ENCODE data around the gene AIDA. TPM values are rescaled to one million over a fixed set of nuclear protein-coding genes. Genes with fewer than 3 reads are reported as not detected.
A peak's percentile ranks its signal among the peaks of the same experiment; 100 is the strongest.

The AIDA gene
- total and polyA plus RNA-seq, 8 donors, result 29.7 to 63.5 (median 39.9) TPM

DNA sequence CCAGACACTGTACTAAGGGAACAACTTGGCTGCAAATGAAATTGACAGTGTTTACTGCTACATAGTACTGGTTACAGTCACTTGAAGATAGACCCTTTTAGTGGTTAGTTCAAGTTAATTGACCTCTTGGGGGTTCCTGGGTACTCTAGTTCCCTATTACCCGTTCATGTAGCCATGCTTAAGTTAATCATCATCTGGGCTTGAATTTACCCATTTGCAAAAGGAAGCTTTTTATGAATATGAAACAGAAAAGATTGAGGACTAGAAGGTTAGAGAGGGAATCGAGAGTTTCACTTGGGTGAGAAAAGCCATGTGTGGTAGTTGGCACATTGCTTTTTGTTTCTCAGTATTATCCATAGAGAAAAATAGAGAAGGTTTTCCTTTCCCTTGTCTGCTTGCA is 91.7 kb downstream of the AIDA start:
- Histone ChIP-seq H3K27ac (no peak overlapping the region), H3K9me3 (no peaks in the 10 kb centered on the region), H3K4me1 (peaks cover 11 to 44% (median 31%) of the 10 kb centered on the region in 4 donors), H3K27me3 (no peaks in the 10 kb centered on the region), H3K4me3 (no peak overlapping the region), H3K36me3 (peaks cover 0 to 42% (median 39%) of the 10 kb centered on the region in 4 donors)
- TF ChIP-seq CTCF (IDR thresholded peaks at IDR 0.05) (no peak), POLR2AphosphoS5 (IDR thresholded peaks at IDR 0.05) (no peak), POLR2A (IDR thresholded peaks at IDR 0.05) (no peak), EP300 (IDR thresholded peaks at IDR 0.05) (no peak)
- DNase-seq, result no peak
- intact Hi-C loops (cut with DNase I; ENCODE audit: low total_unique reads), result no loop called here
- WGBS, 5 donors, result 38 to 62% (median 60%) methylated on average over 2 of the region's 2 CpGs

DNA sequence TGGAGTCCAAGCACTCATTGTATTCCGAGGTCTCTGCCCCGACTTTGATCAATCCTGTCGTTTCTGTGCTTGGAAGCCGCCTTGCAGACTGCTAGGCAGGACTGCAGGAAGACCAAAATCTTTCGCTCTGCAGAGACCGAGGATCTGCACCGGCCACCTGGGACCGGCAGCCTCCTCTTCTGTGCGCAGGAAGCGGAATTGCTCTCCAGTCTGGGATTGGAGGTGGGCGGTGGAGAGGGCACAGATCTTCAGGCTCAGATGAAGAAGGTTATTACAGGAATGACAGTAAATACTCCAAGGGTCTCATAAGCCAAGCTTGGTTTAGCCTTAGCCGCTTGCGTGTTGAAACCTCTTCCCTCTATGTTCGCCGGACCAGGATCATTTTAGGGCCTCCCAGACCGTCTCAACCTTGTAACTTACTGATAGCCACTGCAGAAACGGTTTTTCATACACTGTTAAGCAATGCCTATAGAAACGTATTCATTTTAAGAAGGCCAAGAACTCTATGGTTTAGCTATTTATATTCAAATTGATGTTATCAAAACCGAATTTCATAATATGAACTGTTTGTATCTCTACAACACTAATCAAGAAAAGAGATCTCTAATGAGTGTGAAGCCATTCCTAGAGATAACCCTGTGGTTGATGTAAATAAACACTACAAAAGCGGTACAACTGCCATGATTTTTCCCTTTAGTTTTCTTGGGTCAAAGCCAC is 93.3 kb downstream of the AIDA start:
- H3K4me1 ChIP-seq, result peaks cover 11 to 45% (median 31%) of the 10 kb centered on the region in 4 donors
- DNase-seq, result peak in 1 of 2 donors; percentile 58
- H3K36me3 ChIP-seq, result peaks cover 0 to 27% (median 24%) of the 10 kb centered on the region in 4 donors
- no peak for TF ChIP-seq EP300 (IDR thresholded peaks at IDR 0.05)
- no peak for TF ChIP-seq POLR2A (IDR thresholded peaks at IDR 0.05)
- no peak for TF ChIP-seq POLR2AphosphoS5 (IDR thresholded peaks at IDR 0.05)
- TF ChIP-seq CTCF (IDR thresholded peaks at IDR 0.05), result no peak
- intact Hi-C loops (cut with DNase I; ENCODE audit: low total_unique reads), result no loop called here
- peak overlapping the region; percentile 82 to 95 (median 90) for H3K27ac ChIP-seq
- 8 to 15% (median 13%) methylated on average over 19 to 20 of the region's 20 CpGs for WGBS, 5 donors
- no peaks in the 10 kb centered on the region for H3K9me3 ChIP-seq
- H3K27me3 ChIP-seq, result no peaks in the 10 kb centered on the region
- peak overlapping the region; percentile 84 to 97 (median 88) for H3K4me3 ChIP-seq

Other genes starting within 250 kb of the AIDA start
- gene HHIPL2, start 164.4 kb downstream of the AIDA start, total RNA-seq, result not detected
- under 1 TPM in 1 of 3 donors, not detected in 2; 0.20 TPM for gene HHIPL2, start 164.4 kb downstream of the AIDA start, polyA plus RNA-seq
- 10 to 100 TPM in 3 of 5 donors, 1 to 10 TPM in 2; 3.5 to 35.6 (median 17.4) TPM for gene TAF1A, start 122.6 kb downstream of the AIDA start, total RNA-seq
- gene TAF1A, start 122.6 kb downstream of the AIDA start, polyA plus RNA-seq, result 1 to 10 TPM; 1.3 to 3.2 (median 1.7) TPM
- 100 to 1,000 TPM in 1 of 5 donors, 10 to 100 TPM in 4; 25.0 to 122 (median 94.6) TPM for gene MIA3, start 94.4 kb downstream of the AIDA start, total RNA-seq
- 10 to 100 TPM in 2 of 3 donors, 1 to 10 TPM in 1; 8.7 to 24.3 (median 15.5) TPM for gene MIA3, start 94.4 kb downstream of the AIDA start, polyA plus RNA-seq
- gene BROX, start 73 bp upstream of the AIDA start, total RNA-seq, result 10 to 100 TPM in 4 of 5 donors, 1 to 10 TPM in 1; 4.3 to 57.3 (median 39.4) TPM
- 10 to 100 TPM; 12.3 to 21.2 (median 13.5) TPM for gene BROX, start 73 bp upstream of the AIDA start, polyA plus RNA-seq
- 10 to 100 TPM in 2 of 5 donors, 1 to 10 TPM in 1, not detected in 2; 4.1 to 39.7 (median 21.9) TPM for gene FAM177B, start 24.7 kb upstream of the AIDA start, total RNA-seq
- gene FAM177B, start 24.7 kb upstream of the AIDA start, polyA plus RNA-seq, result 10 to 100 TPM in 1 of 3 donors, 1 to 10 TPM in 2; 2.0 to 53.9 (median 5.9) TPM
- gene DISP1, start 102.5 kb upstream of the AIDA start, total RNA-seq, result 100 to 1,000 TPM in 1 of 5 donors, 10 to 100 TPM in 2, 1 to 10 TPM in 1, not detected in 1; 4.9 to 277 (median 18.8) TPM
- 1 to 10 TPM in 2 of 3 donors, under 1 TPM in 1; 0.87 to 2.6 (median 1.9) TPM for gene DISP1, start 102.5 kb upstream of the AIDA start, polyA plus RNA-seq